Neural cell (in vitro differentiated cells): Measurements from ENCODE around the gene PPP1CA. TPM values are rescaled to one million over a fixed set of nuclear protein-coding genes. Genes with fewer than 3 reads are reported as not detected.

Experiments used
- H2AFZ ChIP-seq: fragments of 200-600, 300-800 bp; sonication (generic), shearing (Covaris generic); 2 replicates; pipeline ENCODE4 v1.6.0; 2014; ENCODE audit warnings: low read depth, mild to moderate bottlenecking, antibody characterized with exemption, low read length, moderate library complexity
- H3F3A ChIP-seq: fragments of 200-600 bp; shearing (Covaris generic); 2 replicates; pipeline ENCODE4 v1.6.1; 2016; ENCODE audit warnings: mild to moderate bottlenecking, moderate library complexity, mixed read lengths, antibody characterized with exemption, low read length; ENCODE audit not compliant: insufficient read depth, poor library complexity, severe bottlenecking
- H3K27ac ChIP-seq: fragments of 200-600, 300-800 bp; sonication (generic), shearing (Covaris generic); 2 replicates; pipeline ENCODE4 v1.5.1; 2014; ENCODE audit warnings: mild to moderate bottlenecking, low read length, moderate library complexity
- H3K27me3 ChIP-seq: fragments of 300-800, 200-600 bp; sonication (generic), shearing (Covaris generic); 2 replicates; pipeline ENCODE4 v1.6.0; 2014; ENCODE audit warnings: mild to moderate bottlenecking, low read depth, low read length, moderate library complexity; ENCODE audit not compliant: insufficient read depth
- H3K36me3 ChIP-seq: fragments of 300-800, 200-600 bp; sonication (generic), shearing (Covaris generic); 2 replicates; pipeline ENCODE4 v1.5.1; 2014; ENCODE audit warnings: mild to moderate bottlenecking, antibody characterized with exemption, low read length, moderate library complexity; ENCODE audit not compliant: insufficient read depth
- H3K4me2 ChIP-seq: fragments of 300-800, 200-600 bp; sonication (generic), shearing (Covaris generic); 2 replicates; pipeline ENCODE4 v1.6.0; 2014; ENCODE audit warnings: mild to moderate bottlenecking, low read length
- H3K4me3 ChIP-seq: fragments of 300-800, 200-600 bp; sonication (generic), shearing (Covaris generic); 2 replicates; pipeline ENCODE4 v1.5.1; 2014; ENCODE audit warnings: mild to moderate bottlenecking, low read length, moderate library complexity
- H3K79me2 ChIP-seq: fragments of 200-600 bp; shearing (Covaris generic); replicated peaks from 2 replicates; pipeline ENCODE4 v1.6.0; 2014; ENCODE audit warnings: mild to moderate bottlenecking, low read length, moderate library complexity; ENCODE audit not compliant: insufficient read depth
- H3K9ac ChIP-seq: fragments of 300-800, 200-600 bp; sonication (generic), shearing (Covaris generic); 2 replicates; pipeline ENCODE4 v1.6.1; 2016; ENCODE audit warnings: mild to moderate bottlenecking, low read length, mixed read lengths
- H3K9me2 ChIP-seq: fragments of 200-600 bp; shearing (Covaris generic); 2 replicates; pipeline ENCODE4 v1.6.1; 2016; ENCODE audit warnings: mild to moderate bottlenecking, low read length, mixed read lengths; ENCODE audit not compliant: insufficient read depth
- H3K9me3 ChIP-seq: fragments of 200-600, 300-800 bp; sonication (generic), shearing (Covaris generic); 2 replicates; pipeline ENCODE4 v1.6.1; 2016; ENCODE audit warnings: mild to moderate bottlenecking, mixed run types, low read length, moderate library complexity, mixed read lengths
- H4K20me1 ChIP-seq: fragments of 200-600 bp; shearing (Covaris generic); 2 replicates; pipeline ENCODE4 v1.6.1; 2016; ENCODE audit warnings: mild to moderate bottlenecking, mixed run types; ENCODE audit not compliant: insufficient read depth
- CTCF ChIP-seq: fragments of 450-650 bp; IDR thresholded peaks from 2 replicates; pipeline ENCODE4 v1.5.1; 2014; ENCODE audit warnings: antibody characterized with exemption, mild to moderate bottlenecking, moderate library complexity; ENCODE audit not compliant: poor library complexity, severe bottlenecking
- EP300 ChIP-seq: fragments of 450-650 bp; conservative IDR thresholded peaks from 2 replicates; pipeline ENCODE4 v1.6.1; 2014; ENCODE audit warnings: antibody characterized with exemption, mild to moderate bottlenecking, moderate library complexity; ENCODE audit not compliant: poor library complexity, severe bottlenecking
- EZH2 ChIP-seq: fragments of 200-600, 300-800 bp; shearing (Covaris generic), sonication (generic); IDR thresholded peaks from 2 replicates; pipeline ENCODE4 v1.6.1; 2014; ENCODE audit warnings: antibody characterized with exemption, low read length, borderline replicate concordance, mild to moderate bottlenecking; ENCODE audit not compliant: insufficient read depth, poor library complexity, severe bottlenecking
- MXI1 ChIP-seq: fragments of 450-650 bp; conservative IDR thresholded peaks from 2 replicates; pipeline ENCODE4 v1.6.1; 2014; ENCODE audit warnings: antibody characterized with exemption, mild to moderate bottlenecking; ENCODE audit not compliant: poor library complexity, severe bottlenecking
- POLR2AphosphoS5 ChIP-seq: IDR thresholded peaks from 2 replicates; pipeline ENCODE4 v1.6.1; 2012
- RAD21 ChIP-seq: fragments of 450-650 bp; conservative IDR thresholded peaks from 2 replicates; pipeline ENCODE4 v1.6.1; 2014; ENCODE audit warnings: antibody characterized with exemption, mild to moderate bottlenecking, moderate library complexity
- REST ChIP-seq: IDR thresholded peaks from 2 replicates; pipeline ENCODE4 v1.6.1; 2012; ENCODE audit warnings: borderline replicate concordance
- SMC3 ChIP-seq: fragments of 450-650 bp; conservative IDR thresholded peaks from 2 replicates; pipeline ENCODE4 v1.6.1; 2014; ENCODE audit warnings: antibody characterized with exemption, mild to moderate bottlenecking, moderate library complexity; ENCODE audit not compliant: poor library complexity
- TAF1 ChIP-seq: IDR thresholded peaks from 2 replicates; pipeline ENCODE4 v1.6.1; 2012; ENCODE audit warnings: low read depth
- polyA plus RNA-seq: library from polyadenylated mRNA; depleted of rRNA; stranded (reverse); fragments of >200 nt; gene quantifications from 2 replicates; pipeline ENCODE4 v1.2.3, GENCODE V29; 2014

PPP1CA gene
- polyA plus RNA-seq, 1 donor from 2014 or later: 106 TPM

- Histone ChIP-seq H2AFZ (no peak within 1 kb of the TSS), H3K4me2 (no peak within 1 kb of the TSS), H3K27ac (no peak within 1 kb of the TSS), H3K4me3 (peak within 1 kb of the TSS; percentile 64), H4K20me1 (no peaks in the 10 kb centered on the region), H3K27me3 (peaks cover 42% of the 10 kb centered on the region), H3K9me2 (no peaks in the 10 kb centered on the region), H3K9me3 (no peaks in the 10 kb centered on the region), H3K36me3 (no peaks in the 10 kb centered on the region), H3F3A (no peaks in the 10 kb centered on the region), H3K9ac (peak within 1 kb of the TSS; percentile 57), H3K79me2 (no peaks in the 10 kb centered on the region)
- TF ChIP-seq EP300 (no peak), CTCF (no peak), EZH2 (no peak), POLR2AphosphoS5 (no peak), SMC3 (no peak), RAD21 (no peak), TAF1 (no peak), REST (no peak)
Observed at GRCh38 chr11:67372993-67373647, 28.5 kb downstream of the PPP1CA start, which contains the start of gene CLCF1. Gene CLCF1 (minus strand): TSS chr11:67373598. CDS start chr11:67373539, 59 bp downstream.

GRCh38 chr11:67372321-67372992 is 29.2 kb downstream of the PPP1CA start:
- no peaks in the 10 kb centered on the region for H3K9me3 ChIP-seq
- no peaks in the 10 kb centered on the region for H4K20me1 ChIP-seq
- H3K79me2 ChIP-seq: no peaks in the 10 kb centered on the region
- TF ChIP-seq SMC3: no peak
- TF ChIP-seq RAD21: no peak
- no peak for TF ChIP-seq EP300
- TF ChIP-seq MXI1: no peak
- TF ChIP-seq POLR2AphosphoS5: no peak
- TF ChIP-seq REST: no peak
- no peak overlapping the region for H3K4me2 ChIP-seq
- peak overlapping the region; percentile 64 for H3K4me3 ChIP-seq
- H3K27ac ChIP-seq: no peak overlapping the region
- H3F3A ChIP-seq: no peaks in the 10 kb centered on the region
- H3K27me3 ChIP-seq: peaks cover 42% of the 10 kb centered on the region
- peak overlapping the region; percentile 57 for H3K9ac ChIP-seq
- no peak overlapping the region for H2AFZ ChIP-seq
- no peaks in the 10 kb centered on the region for H3K36me3 ChIP-seq
- H3K9me2 ChIP-seq: no peaks in the 10 kb centered on the region
